Amygdala (tissue), 56 donors: ENCODE results near the gene GRID2.

Experiments
- DNase-seq, 56 donors: peaks; one replicate each; lab custom pipeline; 2025; lab: John Stamatoyannopoulos, UW

GRID2 gene

GRCh38 chr4:92654084-92654483 lies 350.3 kb downstream of the GRID2 start:
- DNase-seq = no peak

- DNase-seq = no peak
Measured at GRCh38 chr4:92657695-92658094, 353.9 kb downstream of the GRID2 start.

GRCh38 chr4:92658318-92658717 lies 354.6 kb downstream of the GRID2 start:
- no peak for DNase-seq

- no peak for DNase-seq
Measured at GRCh38 chr4:92677805-92678204, 374.0 kb downstream of the GRID2 start.

GRCh38 chr4:92678292-92678691 lies 374.5 kb downstream of the GRID2 start:
- DNase-seq = no peak

- DNase-seq = no peak
Measured at GRCh38 chr4:92679149-92679548, 375.4 kb downstream of the GRID2 start.

- DNase-seq = no peak
Measured at GRCh38 chr4:92714640-92715039, 410.9 kb downstream of the GRID2 start.

- no peak for DNase-seq
Measured at GRCh38 chr4:92733231-92733630, 429.5 kb downstream of the GRID2 start.

- no peak for DNase-seq
Measured at GRCh38 chr4:92735025-92735665, 431.4 kb downstream of the GRID2 start.

- DNase-seq = no peak
Measured at GRCh38 chr4:92760433-92760832, 456.7 kb downstream of the GRID2 start.

GRCh38 chr4:92776080-92776479 lies 472.3 kb downstream of the GRID2 start:
- DNase-seq = no peak

- DNase-seq = no peak
Measured at GRCh38 chr4:92789741-92790140, 486.0 kb downstream of the GRID2 start.

- no peak for DNase-seq
Measured at GRCh38 chr4:92791871-92792440, 488.2 kb downstream of the GRID2 start.

GRCh38 chr4:92809381-92809780 lies 505.6 kb downstream of the GRID2 start:
- DNase-seq = no peak

- DNase-seq = no peak
Measured at GRCh38 chr4:92812652-92813051, 508.9 kb downstream of the GRID2 start.

- no peak for DNase-seq
Measured at GRCh38 chr4:92814677-92815076, 510.9 kb downstream of the GRID2 start.

GRCh38 chr4:92825256-92825655 lies 521.5 kb downstream of the GRID2 start:
- DNase-seq = no peak

GRCh38 chr4:92825791-92826190 lies 522.0 kb downstream of the GRID2 start:
- no peak for DNase-seq

GRCh38 chr4:92830771-92831170 lies 527.0 kb downstream of the GRID2 start:
- no peak for DNase-seq

GRCh38 chr4:92840880-92841279 lies 537.1 kb downstream of the GRID2 start:
- DNase-seq = no peak

GRCh38 chr4:92843784-92844183 lies 540.0 kb downstream of the GRID2 start:
- DNase-seq = no peak

GRCh38 chr4:92847026-92847425 lies 543.3 kb downstream of the GRID2 start:
- DNase-seq = no peak

- no peak for DNase-seq
Measured at GRCh38 chr4:92862509-92862908, 558.7 kb downstream of the GRID2 start.
